PC-9 (cell line): Measurements from ENCODE around the gene CCDC93. TPM values are rescaled to one million over a fixed set of nuclear protein-coding genes. Genes with fewer than 3 reads are reported as not detected.

Experiments used
- BruUV-seq: library from RNA; stranded (reverse); fragments of 400-500 nt; replicated peaks from 2 replicates; lab custom pipeline; 2021; lab: Mats Ljungman, UMichigan
- CTCF ChIA-PET: fragments of 300-600 bp; sonication (Branson Sonifier 250); formaldehyde crosslinking; loops from one replicate; lab custom pipeline; 2022; ENCODE audit warnings: antibody characterized with exemption; lab: Charles Lee
- POLR2A ChIA-PET: fragments of 300-600 bp; sonication (Branson Sonifier 250); formaldehyde crosslinking; loops from one replicate; lab custom pipeline; 2022; ENCODE audit warnings: antibody characterized with exemption; ENCODE audit not compliant: unreplicated experiment; lab: Charles Lee
- DNase-seq, 2 experiments: peaks; one replicate each; pipeline versions ENCODE4 v3.0.0 to v3.0.0-alpha.2; 2015 to 2022; ENCODE audit warnings: mixed read lengths in 1 of 2
- H2AFZ ChIP-seq: fragments of 200-600 bp; sonication (generic); 2 replicates; pipeline ENCODE4 v1.8.1; 2017; ENCODE audit warnings: antibody characterized with exemption
- H3F3A ChIP-seq: fragments of 200-600 bp; sonication (generic); 2 replicates; pipeline ENCODE4 v1.8.1; 2017; ENCODE audit warnings: antibody characterized with exemption, mild to moderate bottlenecking, low read depth; ENCODE audit not compliant: insufficient read depth
- H3K27ac ChIP-seq: fragments of 200-600 bp; sonication (generic); 2 replicates; pipeline ENCODE4 v1.6.1; 2016; ENCODE audit warnings: mixed run types
- H3K27me3 ChIP-seq: fragments of 200-600 bp; sonication (generic); 2 replicates; pipeline ENCODE4 v1.6.1; 2016; ENCODE audit warnings: low read depth, mixed run types; ENCODE audit not compliant: insufficient read depth
- H3K36me3 ChIP-seq: fragments of 200-600 bp; sonication (generic); 2 replicates; pipeline ENCODE4 v1.6.1; 2016; ENCODE audit warnings: low read depth, mixed run types
- H3K4me1 ChIP-seq: fragments of 200-600 bp; sonication (generic); replicated peaks from 2 replicates; pipeline ENCODE4 v1.6.1; 2016; ENCODE audit warnings: mixed run types; ENCODE audit not compliant: insufficient read depth
- H3K4me2 ChIP-seq: fragments of 200-600 bp; sonication (generic); 2 replicates; pipeline ENCODE4 v1.6.1; 2017; ENCODE audit warnings: mixed run types
- H3K4me3 ChIP-seq: fragments of 200-600 bp; sonication (generic); 2 replicates; pipeline ENCODE4 v1.6.1; 2016; ENCODE audit warnings: mixed run types
- H3K79me2 ChIP-seq: fragments of 200-600 bp; sonication (generic); 2 replicates; pipeline ENCODE4 v1.6.1; 2017; ENCODE audit warnings: low read depth, mixed run types
- H3K9me2 ChIP-seq: fragments of 200-600 bp; sonication (generic); 2 replicates; pipeline ENCODE4 v1.8.1; 2017; ENCODE audit warnings: mild to moderate bottlenecking; ENCODE audit not compliant: insufficient read depth
- H3K9me3 ChIP-seq: fragments of 200-600 bp; sonication (generic); 2 replicates; pipeline ENCODE4 v1.8.1; 2016; ENCODE audit warnings: low read depth; ENCODE audit not compliant: insufficient read depth
- H4K20me1 ChIP-seq: fragments of 200-600 bp; sonication (generic); 2 replicates; pipeline ENCODE4 v1.8.1; 2017; ENCODE audit not compliant: insufficient read depth
- EZH2 ChIP-seq: fragments of 200-600 bp; sonication (generic); IDR thresholded peaks from 2 replicates; pipeline ENCODE4 v1.8.0; 2017; ENCODE audit warnings: antibody characterized with exemption, low read depth
- intact Hi-C: fragments of 100-400 bp; cut with micrococcal nuclease; formaldehyde crosslinking; loops from one replicate; pipeline ENCODE4 v1.10.0; 2022; ENCODE audit not compliant: unreplicated experiment
- total RNA-seq: library from RNA; stranded (reverse); gene quantifications from 2 replicates; pipeline ENCODE4 v1.2.3, GENCODE V29; 2021
- TF ChIP-seq, protein P1 (sequence below): fragments of 200-600 bp; sonication (generic); conservative IDR thresholded peaks from 2 replicates; pipeline ENCODE4 v1.6.1; 2017; ENCODE audit warnings: mixed run types, antibody characterized with exemption, mild to moderate bottlenecking, moderate library complexity

Gene CCDC93
- total RNA-seq, 1 experiment from 2014 or later, result 31.3 TPM

DNA sequence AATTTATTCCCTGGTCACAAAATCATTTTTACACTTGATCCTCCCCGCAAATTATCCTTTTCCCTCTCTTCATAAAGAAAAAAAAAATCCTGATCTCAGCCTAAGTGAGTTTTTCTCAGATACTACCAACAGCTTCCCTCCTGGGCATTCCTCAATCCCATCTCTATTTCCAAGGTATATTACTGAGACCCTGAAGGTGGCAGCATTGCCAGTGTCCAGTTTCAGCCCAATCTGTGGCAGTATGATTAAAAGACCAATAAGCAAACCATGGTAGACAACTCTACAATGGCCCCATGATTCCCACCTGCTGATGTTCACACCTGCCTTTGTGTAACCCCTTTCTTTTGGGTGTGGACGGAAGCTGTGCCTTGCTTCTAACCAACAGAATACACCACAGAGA lies 45.1 kb downstream of the CCDC93 start:
- Histone ChIP-seq H3K9me3 (no peaks in the 10 kb centered on the region), H3K4me2 (no peak overlapping the region), H3K27me3 (no peaks in the 10 kb centered on the region), H3K27ac (no peak overlapping the region), H3K79me2 (no peaks in the 10 kb centered on the region), H3K9me2 (no peaks in the 10 kb centered on the region), H3K36me3 (0 out of 2 replicates have a peak, but pooled peaks cover 10% of the 10 kb centered on the region), H3K4me1 (no peaks in the 10 kb centered on the region), H3K4me3 (no peak overlapping the region), H3F3A (no peaks in the 10 kb centered on the region), H2AFZ (no peak overlapping the region), H4K20me1 (peaks cover 9% of the 10 kb centered on the region; the same call in 1 of the 2 replicates)
- ChIA-PET CTCF (no interaction called here), POLR2A (no interaction called here)
- DNase-seq, result no peak
- TF ChIP-seq EZH2, result no peak
- TF ChIP-seq, protein P1, sequence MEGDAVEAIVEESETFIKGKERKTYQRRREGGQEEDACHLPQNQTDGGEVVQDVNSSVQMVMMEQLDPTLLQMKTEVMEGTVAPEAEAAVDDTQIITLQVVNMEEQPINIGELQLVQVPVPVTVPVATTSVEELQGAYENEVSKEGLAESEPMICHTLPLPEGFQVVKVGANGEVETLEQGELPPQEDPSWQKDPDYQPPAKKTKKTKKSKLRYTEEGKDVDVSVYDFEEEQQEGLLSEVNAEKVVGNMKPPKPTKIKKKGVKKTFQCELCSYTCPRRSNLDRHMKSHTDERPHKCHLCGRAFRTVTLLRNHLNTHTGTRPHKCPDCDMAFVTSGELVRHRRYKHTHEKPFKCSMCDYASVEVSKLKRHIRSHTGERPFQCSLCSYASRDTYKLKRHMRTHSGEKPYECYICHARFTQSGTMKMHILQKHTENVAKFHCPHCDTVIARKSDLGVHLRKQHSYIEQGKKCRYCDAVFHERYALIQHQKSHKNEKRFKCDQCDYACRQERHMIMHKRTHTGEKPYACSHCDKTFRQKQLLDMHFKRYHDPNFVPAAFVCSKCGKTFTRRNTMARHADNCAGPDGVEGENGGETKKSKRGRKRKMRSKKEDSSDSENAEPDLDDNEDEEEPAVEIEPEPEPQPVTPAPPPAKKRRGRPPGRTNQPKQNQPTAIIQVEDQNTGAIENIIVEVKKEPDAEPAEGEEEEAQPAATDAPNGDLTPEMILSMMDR, result no peak
- BruUV-seq, result no TSS peak
- intact Hi-C loops, result no loop called here

- no peaks in the 10 kb centered on the region for H3K9me3 ChIP-seq
- no peaks in the 10 kb centered on the region for H3K9me2 ChIP-seq
- no peaks in the 10 kb centered on the region for H3K27me3 ChIP-seq
- H3K4me1 ChIP-seq, result no peaks in the 10 kb centered on the region
- H2AFZ ChIP-seq, result no peak overlapping the region
- no peak for DNase-seq
- ChIA-PET CTCF (no interaction called here), POLR2A (no interaction called here)
- H3K27ac ChIP-seq, result no peak overlapping the region
- peaks cover 15% of the 10 kb centered on the region; the same call in 1 of the 2 replicates for H3K36me3 ChIP-seq
- TF ChIP-seq, protein P1, result no peak
- no peak for TF ChIP-seq EZH2
- no peak overlapping the region for H3K4me2 ChIP-seq
- no TSS peak for BruUV-seq
- H3K4me3 ChIP-seq, result no peak overlapping the region
- peaks cover 9% of the 10 kb centered on the region; the same call in 1 of the 2 replicates for H4K20me1 ChIP-seq
- no peaks in the 10 kb centered on the region for H3K79me2 ChIP-seq
- no peaks in the 10 kb centered on the region for H3F3A ChIP-seq
- intact Hi-C loops, result no loop called here
Observed at GRCh38 chr2:117967977-117968718, 45.7 kb downstream of the CCDC93 start.

DNA sequence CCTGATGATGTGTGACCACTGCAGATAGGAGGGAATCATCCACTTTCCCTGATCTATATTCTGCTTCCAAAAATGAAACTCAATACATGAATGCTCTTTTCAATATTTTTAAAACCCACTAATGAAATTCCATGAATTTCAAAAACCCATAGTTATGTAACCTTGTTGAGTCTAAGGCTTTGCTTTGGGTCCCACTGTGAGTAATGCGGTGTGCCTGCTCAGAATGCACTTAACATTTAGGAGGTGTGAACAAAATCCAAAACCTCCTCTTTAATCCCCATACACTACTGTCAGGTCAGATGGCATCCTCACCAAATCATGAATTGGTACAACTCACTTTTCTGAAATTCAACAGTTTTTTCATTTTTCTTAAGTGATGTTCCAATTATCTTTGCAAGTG lies 50.4 kb downstream of the CCDC93 start:
- H3K9me2 ChIP-seq, result no peaks in the 10 kb centered on the region
- no peaks in the 10 kb centered on the region for H3K9me3 ChIP-seq
- peaks cover 14% of the 10 kb centered on the region for H3F3A ChIP-seq
- no peak overlapping the region for H3K4me2 ChIP-seq
- no peak overlapping the region for H2AFZ ChIP-seq
- CTCF ChIA-PET, result interaction anchor here (0.6 kb wide), 1 partner anchor 152 kb away, joined by 3 read pairs; no protein-coding TSS in a partner anchor
- no peak overlapping the region for H3K27ac ChIP-seq
- H4K20me1 ChIP-seq, result peaks cover 19% of the 10 kb centered on the region
- intact Hi-C loops, result no loop called here
- H3K4me3 ChIP-seq, result no peak overlapping the region
- no TSS peak for BruUV-seq
- POLR2A ChIA-PET, result no interaction called here
- no peaks in the 10 kb centered on the region for H3K27me3 ChIP-seq
- H3K4me1 ChIP-seq, result peaks cover 8% of the 10 kb centered on the region
- H3K79me2 ChIP-seq, result no peaks in the 10 kb centered on the region
- DNase-seq, result no peak
- H3K36me3 ChIP-seq, result peaks cover 16% of the 10 kb centered on the region; the same call in 1 of the 2 replicates
- no peak for TF ChIP-seq EZH2
- TF ChIP-seq, protein P1, result no peak
